Measurements from ENCODE around the gene ZFAND6.

GRCh38 chr15:80180986-80181385 lies 121.5 kb downstream of the ZFAND6 start:
- TF ChIP-seq, protein P1, sequence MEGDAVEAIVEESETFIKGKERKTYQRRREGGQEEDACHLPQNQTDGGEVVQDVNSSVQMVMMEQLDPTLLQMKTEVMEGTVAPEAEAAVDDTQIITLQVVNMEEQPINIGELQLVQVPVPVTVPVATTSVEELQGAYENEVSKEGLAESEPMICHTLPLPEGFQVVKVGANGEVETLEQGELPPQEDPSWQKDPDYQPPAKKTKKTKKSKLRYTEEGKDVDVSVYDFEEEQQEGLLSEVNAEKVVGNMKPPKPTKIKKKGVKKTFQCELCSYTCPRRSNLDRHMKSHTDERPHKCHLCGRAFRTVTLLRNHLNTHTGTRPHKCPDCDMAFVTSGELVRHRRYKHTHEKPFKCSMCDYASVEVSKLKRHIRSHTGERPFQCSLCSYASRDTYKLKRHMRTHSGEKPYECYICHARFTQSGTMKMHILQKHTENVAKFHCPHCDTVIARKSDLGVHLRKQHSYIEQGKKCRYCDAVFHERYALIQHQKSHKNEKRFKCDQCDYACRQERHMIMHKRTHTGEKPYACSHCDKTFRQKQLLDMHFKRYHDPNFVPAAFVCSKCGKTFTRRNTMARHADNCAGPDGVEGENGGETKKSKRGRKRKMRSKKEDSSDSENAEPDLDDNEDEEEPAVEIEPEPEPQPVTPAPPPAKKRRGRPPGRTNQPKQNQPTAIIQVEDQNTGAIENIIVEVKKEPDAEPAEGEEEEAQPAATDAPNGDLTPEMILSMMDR (IDR thresholded peaks at IDR 0.05; ENCODE audit: poor library complexity), result no peak
- TF ChIP-seq EZH2phosphoT487 (IDR thresholded peaks at IDR 0.05; ENCODE audit: low read depth, severe bottlenecking, unreplicated experiment), result no peak
- no peak for TF ChIP-seq EZH2 (IDR thresholded peaks at IDR 0.05; ENCODE audit: borderline replicate concordance)
